ENCODE data around the gene PXDC1. TPM values are rescaled to one million over a fixed set of nuclear protein-coding genes. Genes with fewer than 3 reads are reported as not detected.
"Not testable (repeated sequence)": the region's sequence is repeated elsewhere in the genome, so short reads cannot be mapped to it uniquely, and the experiment has no call there.

PXDC1 gene
- total RNA-seq, 1 donor from 2014 or later, result 0.18 TPM

GRCh38 chr6:3782876-3783832 lies 31.6 kb upstream of the PXDC1 start:
- intact Hi-C loops (cut with micrococcal nuclease), result no loop called here

GRCh38 chr6:3781504-3781903 lies 30.0 kb upstream of the PXDC1 start:
- intact Hi-C loops (cut with micrococcal nuclease), result no loop called here

DNA sequence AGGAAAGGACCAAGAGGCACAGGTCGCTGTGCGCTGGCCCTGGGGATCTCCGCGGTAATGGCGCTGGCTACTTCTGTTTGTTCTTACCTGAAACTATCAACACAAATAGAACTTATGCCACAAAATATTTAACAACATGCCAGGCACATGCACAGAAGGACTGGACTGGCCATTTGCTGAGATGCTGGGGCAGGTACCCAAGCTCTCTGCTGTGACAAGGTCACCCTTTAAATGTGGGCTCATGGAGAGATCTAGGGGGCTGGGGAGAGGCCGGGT lies 28.0 kb upstream of the PXDC1 start:
- intact Hi-C loops (cut with micrococcal nuclease), result no loop called here

- intact Hi-C loops (cut with micrococcal nuclease), result no loop called here
These were observed 27.4 kb upstream of the PXDC1 start for GRCh38 chr6:3778701-3779573.

DNA sequence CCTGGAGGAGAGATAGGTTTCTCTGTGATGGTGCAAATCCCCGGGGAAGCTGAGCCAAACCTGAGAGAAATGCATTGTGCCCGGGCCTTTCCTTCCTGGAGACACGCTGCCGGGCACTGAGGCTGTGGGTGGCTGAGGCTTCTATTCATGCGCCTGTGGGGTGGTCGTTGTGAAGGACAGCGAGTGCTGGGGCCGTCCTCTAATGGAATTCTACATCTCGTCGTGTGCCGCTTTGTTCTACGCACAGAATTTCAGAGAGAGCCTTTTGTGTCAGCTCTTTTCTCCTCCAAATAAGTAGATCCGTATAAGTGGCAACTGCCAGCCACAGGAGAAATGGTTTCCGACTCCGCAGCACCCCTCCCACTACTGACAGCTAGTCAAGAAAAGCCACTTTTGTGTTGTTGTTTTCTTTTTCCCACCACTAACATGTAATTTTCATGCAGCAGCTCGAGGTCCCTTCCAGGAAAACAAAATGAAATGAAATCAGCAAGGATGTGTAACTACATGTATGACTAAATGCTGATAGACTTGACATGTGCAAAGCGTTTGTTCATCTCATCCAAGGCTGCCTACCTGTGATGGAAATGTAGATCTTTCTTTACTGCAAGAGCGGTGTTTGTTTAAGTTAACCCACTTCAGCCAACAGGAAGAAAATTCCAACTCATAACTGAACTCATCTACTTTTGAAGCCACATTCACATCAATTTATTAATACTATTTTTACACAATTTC lies 26.4 kb upstream of the PXDC1 start:
- intact Hi-C loops (cut with micrococcal nuclease), result no loop called here

- intact Hi-C loops (cut with micrococcal nuclease), result no loop called here
These were observed 25.5 kb upstream of the PXDC1 start for GRCh38 chr6:3776881-3777507.

GRCh38 chr6:3775847-3776246 lies 24.3 kb upstream of the PXDC1 start:
- intact Hi-C loops (cut with micrococcal nuclease), result no loop called here

- intact Hi-C loops (cut with micrococcal nuclease), result no loop called here
These were observed 23.9 kb upstream of the PXDC1 start for GRCh38 chr6:3775386-3775785.

- intact Hi-C loops (cut with micrococcal nuclease), result no loop called here
These were observed 22.3 kb upstream of the PXDC1 start for GRCh38 chr6:3773678-3774298.

- intact Hi-C loops (cut with micrococcal nuclease), result not testable (repeated sequence)
These were observed 20.9 kb upstream of the PXDC1 start for GRCh38 chr6:3772127-3772999.

DNA sequence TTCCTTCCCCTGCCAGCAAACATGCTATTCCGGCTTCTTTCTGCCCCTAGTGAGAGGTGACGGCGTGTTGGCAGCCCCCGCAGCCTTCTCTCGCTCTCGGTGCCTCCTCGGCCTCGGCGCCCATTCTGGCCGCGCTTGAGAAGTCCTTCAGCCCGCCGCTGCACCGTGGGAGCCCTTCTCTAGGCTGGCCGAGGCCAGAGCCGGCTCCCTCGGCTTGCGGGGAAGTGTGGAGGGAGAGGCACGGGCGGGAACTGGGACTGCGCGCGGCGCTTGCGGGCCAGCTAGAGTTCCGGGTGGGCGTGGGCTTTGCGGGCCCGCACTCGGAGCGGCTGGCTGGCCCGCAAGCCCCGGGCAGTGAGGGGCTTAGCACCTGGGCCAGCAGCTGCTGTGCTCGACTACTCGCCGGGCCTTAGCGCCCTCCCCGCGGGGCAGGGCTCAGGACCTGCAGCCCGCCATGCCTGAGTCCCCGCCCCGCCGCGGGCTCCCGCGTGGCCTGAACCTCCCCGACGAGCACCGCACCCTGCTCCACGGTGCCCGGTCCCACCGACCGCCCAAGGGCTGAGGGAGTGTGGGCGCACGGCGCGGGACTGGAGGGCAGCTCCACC lies 20.0 kb upstream of the PXDC1 start:
- intact Hi-C loops (cut with micrococcal nuclease), result no loop called here

DNA sequence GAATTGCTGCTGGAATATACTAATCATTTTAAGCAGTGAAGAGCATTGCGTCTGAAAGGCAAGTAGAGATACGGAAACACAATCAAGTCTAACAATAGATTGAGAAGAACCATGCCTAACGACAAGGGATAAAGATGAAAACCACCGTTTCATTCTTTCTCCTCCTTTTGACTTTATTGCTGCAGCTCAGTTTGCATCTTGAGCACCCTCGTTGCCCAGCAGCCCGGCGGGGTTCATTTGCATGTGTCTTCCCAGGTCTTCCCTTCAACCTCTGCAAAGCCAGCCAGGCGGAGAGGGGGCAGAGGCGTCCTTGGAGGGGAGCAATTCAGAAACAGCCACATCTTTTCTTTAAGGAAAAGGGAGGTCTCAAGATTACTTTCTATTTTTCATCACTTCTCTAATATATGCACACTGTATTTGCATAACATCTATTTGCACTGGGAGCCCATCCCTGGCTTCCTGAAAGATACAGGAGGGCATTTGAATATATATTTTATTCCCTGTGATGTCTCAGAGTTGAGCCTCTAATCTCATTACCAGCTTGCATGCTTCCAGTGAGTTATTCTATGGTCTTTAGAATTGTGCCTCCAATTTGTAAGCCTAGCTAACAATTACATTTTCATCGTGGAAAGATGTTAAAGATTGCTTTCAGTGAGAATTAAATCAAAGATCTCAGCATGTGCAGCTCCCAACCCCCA lies 18.7 kb upstream of the PXDC1 start:
- intact Hi-C loops (cut with micrococcal nuclease), result no loop called here

GRCh38 chr6:3769610-3770009 lies 18.1 kb upstream of the PXDC1 start:
- intact Hi-C loops (cut with micrococcal nuclease), result no loop called here

- intact Hi-C loops (cut with micrococcal nuclease), result no loop called here
These were observed 17.0 kb upstream of the PXDC1 start for GRCh38 chr6:3768502-3768901.

DNA sequence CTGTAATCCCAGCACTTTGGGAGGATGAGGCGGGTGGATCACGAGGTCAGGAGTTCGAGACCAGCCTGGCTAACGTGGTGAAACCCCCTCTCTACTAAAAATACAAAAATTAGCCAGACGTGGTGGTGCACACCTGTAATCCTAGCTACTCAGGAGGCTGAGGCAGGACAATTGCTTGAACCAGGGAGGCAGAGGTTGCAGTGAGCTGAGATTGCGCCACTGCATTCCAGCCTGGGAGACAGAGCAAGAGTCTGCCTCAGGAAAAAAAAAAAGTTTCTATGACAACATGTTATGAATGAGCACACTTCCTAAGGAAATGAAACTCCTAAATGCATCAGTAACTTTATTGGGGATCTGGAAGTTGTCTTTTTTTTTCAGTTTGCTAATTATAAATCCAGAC lies 16.0 kb upstream of the PXDC1 start:
- intact Hi-C loops (cut with micrococcal nuclease), result not testable (repeated sequence)

DNA sequence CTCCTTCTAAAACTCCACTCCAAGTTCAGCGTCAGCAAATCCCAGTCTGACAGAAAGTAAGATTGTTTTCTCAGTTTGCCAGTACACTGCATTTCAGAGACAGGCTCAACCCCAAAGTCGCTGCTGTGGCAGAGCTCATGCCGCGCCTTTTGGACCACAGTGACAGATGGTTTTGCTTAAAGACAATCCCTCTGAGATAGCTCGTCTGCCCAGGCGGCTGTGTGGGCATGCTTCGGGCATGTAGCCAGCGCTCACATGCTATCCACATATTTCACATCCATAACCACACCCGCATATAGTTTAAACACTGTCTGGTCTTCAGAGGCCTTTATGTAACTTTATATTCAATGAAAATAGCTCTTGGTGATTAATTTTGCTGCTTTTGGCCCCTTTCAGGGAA lies 14.7 kb upstream of the PXDC1 start:
- intact Hi-C loops (cut with micrococcal nuclease), result no loop called here

- intact Hi-C loops (cut with micrococcal nuclease), result no loop called here
These were observed 13.9 kb upstream of the PXDC1 start for GRCh38 chr6:3765415-3765814.

GRCh38 chr6:3764516-3765335 lies 13.2 kb upstream of the PXDC1 start:
- intact Hi-C loops (cut with micrococcal nuclease), result no loop called here

Data from T-helper 2 cell treated with Interferon-gamma antibody and Interleukin-4, amounts not matched to agents 100 ng/mL and 5 ng/mL, for 36 hours (primary cell).